SK-N-DZ (cell line): ENCODE results near the gene ZNF804A.

Experiments used
- DNase-seq: peaks from one replicate; pipeline ENCODE4 v3.0.0-alpha.2; 2015; ENCODE audit warnings: low spot score

Gene ZNF804A

GRCh38 chr2:184936761-184937160 lies 338.4 kb downstream of the ZNF804A start:
- DNase-seq: no peak

- DNase-seq: no peak
Observed at GRCh38 chr2:184938221-184938985, 340.1 kb downstream of the ZNF804A start.

- peak; percentile 13 for DNase-seq
Observed at GRCh38 chr2:184945326-184945725, 347.0 kb downstream of the ZNF804A start.

- DNase-seq: no peak
Observed at GRCh38 chr2:184945824-184946223, 347.5 kb downstream of the ZNF804A start.

GRCh38 chr2:184956856-184957255 lies 358.5 kb downstream of the ZNF804A start:
- DNase-seq: no peak

- no peak for DNase-seq
Observed at GRCh38 chr2:184971546-184972068, 373.3 kb downstream of the ZNF804A start.
